H1 (cell line): ENCODE results near the gene RFX2. TPM values are rescaled to one million over a fixed set of nuclear protein-coding genes. Genes with fewer than 3 reads are reported as not detected.

ENCODE experiments used
- BRCA1 ChIP-seq: IDR thresholded peaks from 2 replicates; pipeline ENCODE4 v1.6.1; 2012; ENCODE audit warnings: low read depth, low read length, improper control_type of control experiment
- CHD7 ChIP-seq: fragments of 300-600 bp; sonication (generic); IDR thresholded peaks from 2 replicates; pipeline ENCODE4 v1.7.1; 2012; ENCODE audit warnings: low read length, moderate library complexity, mild to moderate bottlenecking, inconsistent platforms; ENCODE audit not compliant: insufficient replicate concordance
- E2F6 ChIP-seq: IDR thresholded peaks from 2 replicates; pipeline ENCODE4 v1.6.1; 2012; ENCODE audit warnings: inconsistent platforms
- EP300 ChIP-seq, 2 experiments: IDR thresholded peaks; 1 replicate in 1 of 2; 2 replicates in 1 of 2; pipeline ENCODE4 v1.6.1; 2011 to 2012; ENCODE audit warnings: low read depth in 2 of 2, low read length in 2 of 2, mild to moderate bottlenecking in 2 of 2, borderline replicate concordance in 1 of 2, inconsistent platforms in 1 of 2, moderate library complexity in 1 of 2
- JUN ChIP-seq: IDR thresholded peaks from 2 replicates; pipeline ENCODE4 v1.6.1; 2011; ENCODE audit warnings: low read depth, mild to moderate bottlenecking, improper control_type of control experiment, low read length
- KDM5A ChIP-seq: fragments of 200-600 bp; IDR thresholded peaks from 2 replicates; pipeline ENCODE4 v1.7.1; 2012; ENCODE audit warnings: mild to moderate bottlenecking, low read length, inconsistent platforms, mixed read lengths
- POLR2AphosphoS5 ChIP-seq: IDR thresholded peaks from 2 replicates; pipeline ENCODE4 v1.6.1; 2011; ENCODE audit warnings: low read depth, low read length
- TCF12 ChIP-seq: IDR thresholded peaks from 2 replicates; pipeline ENCODE4 v1.6.1; 2011; ENCODE audit warnings: low read depth, mild to moderate bottlenecking, low read length
- USF2 ChIP-seq: IDR thresholded peaks from 2 replicates; pipeline ENCODE4 v1.6.1; 2011; ENCODE audit warnings: low read length, improper control_type of control experiment
- polyA plus RNA-seq, 7 experiments: library from polyadenylated mRNA; depleted of rRNA in 3 of 7; stranded (reverse) in 5 of 7; unstranded in 2 of 7; fragments of >200 nt in 5 of 7; fragments of 200-250 nt in 2 of 7; gene quantifications; 1 replicate in 5 of 7; 2 replicates in 1 of 7; 4 replicates in 1 of 7; pipeline versions ENCODE4 v1.2.1 to v1.2.3, GENCODE V29; 2011 to 2013; ENCODE audit warnings: missing spikeins in 2 of 7, mixed read lengths in 2 of 7
- total RNA-seq: library from RNA; stranded (reverse); fragmentation: NEBNext Ultra II Directional; extraction: Animal tissue kit (Norgen Biotek cat#: 25700); gene quantifications from 2 replicates; pipeline ENCODE4 v1.2.1, GENCODE V29; 2021

The RFX2 gene
- total and polyA plus RNA-seq, 2 of the 8 experiments (the other 6 are each of a cell fraction or from before 2014, with no cell fraction given): 4.8 to 5.3 TPM

- no peak for TF ChIP-seq CHD7
- no peak for TF ChIP-seq JUN
- no peak for TF ChIP-seq KDM5A
- no peak for TF ChIP-seq EP300 (IDR thresholded peaks at IDR 0.05; ENCODE audit: borderline replicate concordance in 1 of 2, low read depth in 2 of 2, low read length in 2 of 2)
- no peak for TF ChIP-seq USF2
- TF ChIP-seq BRCA1: no peak
- TF ChIP-seq E2F6: no peak
- TF ChIP-seq POLR2AphosphoS5: no peak
- TF ChIP-seq TCF12: no peak
These were observed 76.5 kb downstream of the RFX2 start (continued) for GRCh38 chr19:6033744-6034264.
